HL-60 (cell line): ENCODE results near the gene LAMA5.

Experiments
- POLR2AphosphoS5 ChIP-seq: IDR thresholded peaks from 2 replicates; pipeline ENCODE4 v1.6.1; 2012; ENCODE audit warnings: low read depth
- TF ChIP-seq, protein P1 (sequence below): IDR thresholded peaks from one replicate; pipeline ENCODE4 v1.5.1; 2011; ENCODE audit warnings: low read length, control low read depth, inconsistent platforms; ENCODE audit not compliant: insufficient read depth
- TF ChIP-seq, protein P2 (sequence below): IDR thresholded peaks from 2 replicates; pipeline ENCODE4 v1.6.1; 2012; ENCODE audit warnings: low read depth; ENCODE audit not compliant: insufficient replicate concordance

- TF ChIP-seq, protein P1, sequence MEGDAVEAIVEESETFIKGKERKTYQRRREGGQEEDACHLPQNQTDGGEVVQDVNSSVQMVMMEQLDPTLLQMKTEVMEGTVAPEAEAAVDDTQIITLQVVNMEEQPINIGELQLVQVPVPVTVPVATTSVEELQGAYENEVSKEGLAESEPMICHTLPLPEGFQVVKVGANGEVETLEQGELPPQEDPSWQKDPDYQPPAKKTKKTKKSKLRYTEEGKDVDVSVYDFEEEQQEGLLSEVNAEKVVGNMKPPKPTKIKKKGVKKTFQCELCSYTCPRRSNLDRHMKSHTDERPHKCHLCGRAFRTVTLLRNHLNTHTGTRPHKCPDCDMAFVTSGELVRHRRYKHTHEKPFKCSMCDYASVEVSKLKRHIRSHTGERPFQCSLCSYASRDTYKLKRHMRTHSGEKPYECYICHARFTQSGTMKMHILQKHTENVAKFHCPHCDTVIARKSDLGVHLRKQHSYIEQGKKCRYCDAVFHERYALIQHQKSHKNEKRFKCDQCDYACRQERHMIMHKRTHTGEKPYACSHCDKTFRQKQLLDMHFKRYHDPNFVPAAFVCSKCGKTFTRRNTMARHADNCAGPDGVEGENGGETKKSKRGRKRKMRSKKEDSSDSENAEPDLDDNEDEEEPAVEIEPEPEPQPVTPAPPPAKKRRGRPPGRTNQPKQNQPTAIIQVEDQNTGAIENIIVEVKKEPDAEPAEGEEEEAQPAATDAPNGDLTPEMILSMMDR, result no peak
- TF ChIP-seq, protein P2, sequence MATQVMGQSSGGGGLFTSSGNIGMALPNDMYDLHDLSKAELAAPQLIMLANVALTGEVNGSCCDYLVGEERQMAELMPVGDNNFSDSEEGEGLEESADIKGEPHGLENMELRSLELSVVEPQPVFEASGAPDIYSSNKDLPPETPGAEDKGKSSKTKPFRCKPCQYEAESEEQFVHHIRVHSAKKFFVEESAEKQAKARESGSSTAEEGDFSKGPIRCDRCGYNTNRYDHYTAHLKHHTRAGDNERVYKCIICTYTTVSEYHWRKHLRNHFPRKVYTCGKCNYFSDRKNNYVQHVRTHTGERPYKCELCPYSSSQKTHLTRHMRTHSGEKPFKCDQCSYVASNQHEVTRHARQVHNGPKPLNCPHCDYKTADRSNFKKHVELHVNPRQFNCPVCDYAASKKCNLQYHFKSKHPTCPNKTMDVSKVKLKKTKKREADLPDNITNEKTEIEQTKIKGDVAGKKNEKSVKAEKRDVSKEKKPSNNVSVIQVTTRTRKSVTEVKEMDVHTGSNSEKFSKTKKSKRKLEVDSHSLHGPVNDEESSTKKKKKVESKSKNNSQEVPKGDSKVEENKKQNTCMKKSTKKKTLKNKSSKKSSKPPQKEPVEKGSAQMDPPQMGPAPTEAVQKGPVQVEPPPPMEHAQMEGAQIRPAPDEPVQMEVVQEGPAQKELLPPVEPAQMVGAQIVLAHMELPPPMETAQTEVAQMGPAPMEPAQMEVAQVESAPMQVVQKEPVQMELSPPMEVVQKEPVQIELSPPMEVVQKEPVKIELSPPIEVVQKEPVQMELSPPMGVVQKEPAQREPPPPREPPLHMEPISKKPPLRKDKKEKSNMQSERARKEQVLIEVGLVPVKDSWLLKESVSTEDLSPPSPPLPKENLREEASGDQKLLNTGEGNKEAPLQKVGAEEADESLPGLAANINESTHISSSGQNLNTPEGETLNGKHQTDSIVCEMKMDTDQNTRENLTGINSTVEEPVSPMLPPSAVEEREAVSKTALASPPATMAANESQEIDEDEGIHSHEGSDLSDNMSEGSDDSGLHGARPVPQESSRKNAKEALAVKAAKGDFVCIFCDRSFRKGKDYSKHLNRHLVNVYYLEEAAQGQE, result no peak
- no peak for TF ChIP-seq POLR2AphosphoS5
Measured at GRCh38 chr20:62369815-62370114, 2.7 kb upstream of the LAMA5 start.
